HG02759 (cell line): ENCODE results near the gene NETO2.
"Not testable (repeated sequence)": the region's sequence is repeated elsewhere in the genome, so short reads cannot be mapped to it uniquely, and the experiment has no call there.

Experiments
- ATAC-seq: cut with Tn5 transposase; IDR thresholded peaks from one replicate; pipeline ENCODE4 v1.9.1; 2021; ENCODE audit warnings: mild to moderate bottlenecking, moderate library complexity; ENCODE audit not compliant: unreplicated experiment

The NETO2 gene

GRCh38 chr16:47067203-47067602 lies 76.5 kb downstream of the NETO2 start:
- ATAC-seq = no peak

GRCh38 chr16:47065766-47066688 lies 77.7 kb downstream of the NETO2 start:
- no peak for ATAC-seq

GRCh38 chr16:47064775-47065174 lies 79.0 kb downstream of the NETO2 start:
- ATAC-seq = no peak

- no peak for ATAC-seq
These were observed 80.6 kb downstream of the NETO2 start for GRCh38 chr16:47063011-47063724.

GRCh38 chr16:47061204-47061603 lies 82.5 kb downstream of the NETO2 start:
- ATAC-seq = no peak

GRCh38 chr16:47060596-47060995 lies 83.1 kb downstream of the NETO2 start:
- no peak for ATAC-seq

GRCh38 chr16:47059991-47060390 lies 83.8 kb downstream of the NETO2 start:
- no peak for ATAC-seq

GRCh38 chr16:47059130-47059529 lies 84.6 kb downstream of the NETO2 start:
- not testable (repeated sequence) for ATAC-seq

GRCh38 chr16:47058295-47059086 lies 85.3 kb downstream of the NETO2 start:
- ATAC-seq = no peak

- ATAC-seq = no peak
These were observed 86.1 kb downstream of the NETO2 start for GRCh38 chr16:47057630-47057993.

- no peak for ATAC-seq
These were observed 86.8 kb downstream of the NETO2 start for GRCh38 chr16:47056688-47057629.

- ATAC-seq = not testable (repeated sequence)
These were observed 87.7 kb downstream of the NETO2 start for GRCh38 chr16:47056061-47056460.

- no peak for ATAC-seq
These were observed 88.4 kb downstream of the NETO2 start for GRCh38 chr16:47055136-47055885.

GRCh38 chr16:47054306-47054705 lies 89.4 kb downstream of the NETO2 start:
- ATAC-seq = no peak

- no peak for ATAC-seq
These were observed 89.8 kb downstream of the NETO2 start for GRCh38 chr16:47053895-47054294.

GRCh38 chr16:47052666-47053640 lies 90.8 kb downstream of the NETO2 start:
- ATAC-seq = no peak

GRCh38 chr16:47051031-47051430 lies 92.7 kb downstream of the NETO2 start:
- ATAC-seq = no peak

GRCh38 chr16:47049901-47050583 lies 93.7 kb downstream of the NETO2 start:
- no peak for ATAC-seq
